Stimulated activated CD4-positive, alpha-beta T cell treated with anti-CD3 and anti-CD28 coated beads, Interleukin-4, amount 100 ng/mL, for 1 hour (primary cell): ENCODE data around the gene PLCB4.

Source experiments
- DNase-seq: peaks from one replicate; pipeline ENCODE4 v3.0.0-alpha.2; 2020

Gene PLCB4

DNA sequence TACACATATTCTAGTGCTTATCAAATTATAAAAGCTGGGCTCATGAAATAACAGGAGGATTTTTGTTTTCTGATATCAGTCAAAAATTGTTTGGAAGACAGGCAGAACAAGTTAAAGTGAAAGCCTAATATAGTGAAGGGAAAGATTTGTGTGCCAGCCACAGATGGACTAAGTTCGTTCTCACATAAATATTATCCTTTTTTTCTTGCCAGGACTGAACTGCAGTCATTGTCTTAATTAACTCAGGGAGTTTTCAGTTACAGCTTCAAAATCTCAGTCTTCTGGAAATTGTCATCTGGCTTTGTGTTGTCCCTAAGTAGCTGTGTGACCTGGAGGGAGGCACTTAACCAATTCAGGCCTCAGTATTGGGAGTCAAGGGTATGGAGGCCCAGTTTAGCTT, 40.7 kb downstream of the PLCB4 start:
- no peak for DNase-seq

DNA sequence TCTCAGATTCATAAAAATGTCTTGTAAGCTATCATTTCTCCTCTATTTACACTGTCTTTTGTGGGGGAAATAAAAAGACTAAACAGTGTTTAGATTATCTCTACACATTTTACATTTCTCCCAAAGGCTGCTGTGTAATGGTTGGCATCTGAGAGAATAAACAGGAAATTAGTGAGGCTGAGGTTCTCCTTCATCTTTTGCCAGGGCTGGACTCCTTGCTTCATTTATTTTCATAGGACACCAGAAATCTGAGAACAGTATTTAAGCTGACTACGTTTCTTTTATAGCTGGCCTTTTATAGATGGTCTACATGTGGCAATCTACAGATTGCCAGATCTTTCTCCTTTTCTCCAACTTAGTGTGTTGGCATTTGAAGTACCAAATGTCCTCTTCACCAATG, 41.5 kb downstream of the PLCB4 start:
- no peak for DNase-seq

DNA sequence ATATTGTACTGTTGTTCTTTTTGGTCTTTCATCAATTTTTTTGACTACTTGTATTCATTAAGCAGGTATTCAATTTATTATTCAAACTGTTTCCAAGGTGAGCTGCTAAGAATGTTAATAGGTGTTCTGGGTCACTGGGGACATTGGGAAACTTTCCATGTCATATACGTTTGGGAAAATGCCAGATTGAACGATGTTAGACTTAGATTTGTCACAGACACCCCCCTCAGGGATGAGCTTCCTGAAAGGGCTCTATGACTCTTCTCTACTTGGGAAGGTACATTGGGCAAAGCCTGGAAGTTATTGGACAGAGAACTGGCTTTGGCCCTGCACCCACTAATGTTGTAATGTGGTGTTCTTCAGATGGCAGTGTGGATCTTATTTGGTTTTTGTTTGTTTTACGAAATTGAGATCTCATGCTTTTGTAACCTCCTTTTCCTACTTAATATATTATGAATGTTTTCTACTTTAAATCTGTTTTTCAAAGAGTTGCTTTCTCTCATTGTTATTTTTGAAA, 42.1 kb downstream of the PLCB4 start:
- no peak for DNase-seq

DNA sequence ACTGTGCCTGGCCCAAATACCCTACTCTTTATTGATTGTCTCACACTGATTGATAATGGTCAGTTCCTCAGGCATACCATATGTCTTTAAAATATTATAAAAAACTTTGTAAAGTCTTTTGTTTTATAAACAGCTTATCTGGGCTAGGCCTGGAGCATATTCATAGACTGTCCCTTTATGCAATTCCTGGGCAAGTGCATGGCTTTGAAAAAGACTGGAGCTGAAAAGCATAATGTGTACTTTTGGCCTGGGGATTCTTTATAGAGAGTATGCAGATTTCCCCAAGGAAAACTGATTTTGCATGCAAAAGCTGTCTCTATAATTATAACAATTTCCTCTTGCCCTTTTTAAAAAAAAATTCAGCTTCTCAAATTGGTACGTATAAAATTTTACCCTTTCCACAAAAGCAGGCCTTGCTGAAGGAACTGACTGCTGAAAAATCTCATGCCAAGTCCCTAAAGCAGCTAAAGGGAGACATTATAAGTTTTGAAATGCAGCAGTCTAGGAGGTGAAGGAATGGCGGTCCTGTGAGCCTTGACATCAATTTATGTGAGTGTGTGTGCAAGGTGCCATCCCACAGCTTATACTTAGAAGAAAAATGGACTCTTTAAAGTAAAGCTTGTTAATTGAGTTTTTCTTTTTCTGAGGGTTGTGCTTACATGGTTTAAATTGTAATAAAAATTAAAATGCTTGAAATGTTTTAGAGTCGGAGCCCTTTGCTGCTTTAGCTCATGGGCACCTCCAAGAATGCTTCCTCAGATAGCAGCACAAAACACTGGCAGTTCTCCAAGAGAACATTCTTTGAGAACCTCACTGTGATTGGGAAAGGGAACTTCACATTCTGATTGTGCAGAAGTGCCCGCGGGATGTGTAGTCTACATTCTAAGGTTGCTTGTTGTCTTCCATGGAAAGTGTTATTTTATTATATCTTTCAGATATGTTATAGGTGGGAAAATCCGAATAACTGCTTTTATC, 43.9 kb downstream of the PLCB4 start:
- DNase-seq: no peak

DNA sequence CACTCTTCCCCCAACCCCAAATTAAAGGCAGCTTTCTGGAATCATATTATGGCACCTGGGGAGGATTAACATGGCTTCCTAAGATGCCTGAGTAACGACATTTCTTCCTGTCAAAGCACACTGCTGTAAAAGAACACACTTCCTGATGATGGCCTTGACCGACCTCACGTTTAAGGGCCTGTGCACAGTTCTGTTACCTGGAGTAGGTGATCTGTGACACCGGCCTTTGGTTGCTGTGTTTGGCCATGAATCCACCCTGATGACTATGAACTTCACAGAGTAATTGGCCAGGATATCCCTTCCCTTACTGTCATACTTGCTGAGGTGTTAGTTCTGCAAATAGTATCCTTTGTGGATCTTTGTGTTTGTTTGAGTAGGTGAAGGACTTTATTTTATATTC, 45.8 kb downstream of the PLCB4 start:
- DNase-seq: no peak

DNA sequence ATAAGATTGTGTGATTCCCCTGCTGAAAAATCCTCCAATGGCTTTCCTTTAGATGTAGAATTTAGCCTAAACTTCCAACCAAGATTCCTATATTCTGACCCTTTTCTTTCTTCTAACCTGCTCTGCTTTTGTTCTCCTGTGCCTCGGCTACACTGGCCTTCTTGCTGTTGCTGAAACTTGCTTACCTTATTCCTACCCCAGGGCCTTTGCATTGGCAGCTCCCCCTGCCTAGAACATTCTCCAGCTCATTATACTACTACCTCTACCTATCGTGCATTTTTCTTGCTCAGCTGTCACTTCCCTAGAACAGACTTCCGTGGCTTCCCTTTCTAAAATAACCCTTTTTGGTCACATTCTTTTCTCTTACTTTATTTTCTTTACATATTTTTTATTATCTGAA, 48.7 kb downstream of the PLCB4 start:
- no peak for DNase-seq

DNA sequence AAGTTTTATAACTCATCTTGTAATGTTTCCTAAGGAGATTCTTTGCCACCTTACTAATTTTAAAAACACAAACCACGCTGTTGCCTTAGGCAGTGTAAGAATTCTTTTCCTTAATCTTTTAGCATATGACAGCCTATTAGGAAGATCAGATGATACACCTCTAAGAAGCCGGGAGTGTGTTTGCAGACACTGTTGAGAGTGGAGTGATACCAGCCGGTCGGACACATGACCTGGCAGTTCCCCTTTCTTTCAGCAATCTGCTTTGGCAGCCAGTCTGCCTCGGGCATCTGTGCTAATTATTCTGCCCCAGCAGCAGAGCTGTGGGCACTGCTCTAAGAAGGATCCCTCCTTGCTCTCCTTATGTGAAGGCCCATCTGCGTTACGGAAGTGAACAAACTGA, 50.9 kb downstream of the PLCB4 start:
- DNase-seq: no peak

DNA sequence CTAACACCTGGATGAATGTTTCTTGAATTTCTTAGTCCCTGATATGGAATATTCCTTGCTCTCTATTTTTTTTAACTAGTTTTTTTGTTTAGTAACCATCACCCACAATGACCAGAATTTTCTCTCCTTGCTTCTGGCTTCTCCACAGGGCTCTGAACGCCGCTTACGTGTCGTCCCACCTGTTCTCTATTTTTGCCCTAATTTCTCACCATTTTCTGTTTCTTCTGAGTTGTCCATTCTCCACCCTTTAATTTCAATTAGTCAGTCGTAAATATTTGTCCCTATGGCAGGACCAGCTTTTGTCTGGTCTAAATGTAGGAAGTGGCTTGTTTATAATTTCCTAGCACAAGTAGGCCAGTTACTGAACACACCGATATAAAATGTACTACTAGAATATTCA, 52.3 kb downstream of the PLCB4 start:
- no peak for DNase-seq

DNA sequence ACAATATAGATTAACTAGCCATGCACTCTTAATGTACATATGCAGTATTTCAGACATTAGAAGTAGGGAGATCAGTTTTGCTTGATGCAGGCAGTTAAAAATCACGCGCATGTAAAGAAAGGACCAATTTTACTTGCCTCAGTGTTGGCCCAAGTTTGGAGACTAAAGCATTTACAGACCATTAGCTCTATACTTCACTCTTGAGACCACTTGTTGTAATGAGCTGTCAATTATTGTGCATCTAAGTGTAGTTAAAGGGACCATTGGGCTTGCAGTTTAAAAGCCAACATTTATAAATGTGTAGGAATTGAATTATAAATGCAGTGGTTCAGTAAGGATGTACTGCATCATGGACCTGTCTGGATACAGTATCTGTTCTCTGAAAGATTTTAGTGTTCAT, 53.7 kb downstream of the PLCB4 start:
- no peak for DNase-seq

DNA sequence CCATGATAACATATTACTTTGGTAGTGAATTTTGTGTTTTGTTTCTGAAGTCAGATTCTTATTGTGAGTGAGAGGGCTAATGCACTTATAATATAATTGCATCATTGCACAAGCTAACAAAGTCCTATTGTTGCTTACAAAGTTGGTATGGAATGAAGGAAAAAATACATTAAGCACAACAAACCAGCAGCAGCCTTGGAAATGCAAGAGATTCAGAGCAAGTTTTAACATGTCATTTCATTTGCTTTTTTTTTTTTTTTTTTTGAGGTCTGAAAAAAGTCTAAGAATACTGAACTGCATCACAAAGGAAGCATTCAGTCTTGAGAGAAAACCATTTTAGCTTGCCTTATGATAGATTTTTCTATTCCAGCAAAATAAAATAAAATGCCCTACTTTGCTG, 57.6 kb downstream of the PLCB4 start:
- DNase-seq: no peak

DNA sequence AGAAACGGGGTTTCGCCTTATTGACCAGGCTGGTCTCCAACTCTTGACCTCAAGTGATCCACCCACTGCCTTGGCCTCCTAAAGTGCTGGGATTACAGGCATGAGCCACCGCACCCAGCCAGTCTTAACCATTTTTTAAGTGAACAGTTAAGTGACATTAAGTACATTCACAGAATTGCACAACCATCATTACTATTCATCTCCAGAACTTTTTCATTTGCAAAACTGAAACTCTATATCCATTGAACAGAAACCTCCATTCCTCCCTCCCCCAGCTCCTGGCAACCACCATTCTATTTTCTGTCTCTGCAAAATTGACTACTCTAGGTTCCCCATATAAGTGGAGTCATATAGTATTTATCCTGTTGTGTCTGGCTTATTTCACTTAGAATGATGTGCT, 59.7 kb downstream of the PLCB4 start:
- DNase-seq: no peak

DNA sequence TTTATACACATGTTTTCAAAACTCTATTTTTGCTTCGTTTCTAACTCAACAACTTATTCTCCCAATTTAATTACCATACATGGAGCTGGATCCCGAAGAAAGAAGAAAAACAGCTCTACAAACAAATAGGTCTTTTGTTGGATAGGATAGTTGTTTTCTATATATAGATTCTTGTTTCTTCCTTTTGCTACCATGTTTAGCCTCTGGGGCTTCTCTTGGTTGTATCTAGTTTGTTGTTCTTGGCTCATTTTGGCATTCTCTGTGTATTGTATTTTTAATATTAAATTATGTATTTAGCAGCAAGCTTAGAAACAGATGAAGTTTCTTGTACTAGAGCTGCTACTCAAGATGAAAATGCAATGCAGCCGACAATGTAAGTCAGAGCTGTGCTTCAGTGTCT, 60.9 kb downstream of the PLCB4 start:
- no peak for DNase-seq

DNA sequence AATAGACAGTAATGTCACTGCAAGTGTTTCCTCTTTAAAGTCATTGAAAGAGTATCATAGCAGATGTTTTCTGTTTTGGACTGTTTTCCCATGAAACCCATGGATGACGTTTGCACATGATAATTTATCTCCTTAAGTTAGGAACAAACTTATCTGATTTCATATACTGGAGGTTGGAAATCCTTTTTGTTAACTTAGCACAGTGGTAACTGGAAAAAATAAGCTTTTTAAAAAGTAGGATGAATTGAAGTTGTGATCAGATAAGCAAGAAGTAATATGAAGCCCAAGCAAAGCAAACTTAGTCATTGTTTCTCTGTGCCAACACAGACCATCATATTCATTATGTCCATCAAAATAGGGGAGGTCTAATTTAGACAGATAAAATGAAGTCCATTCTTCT, 61.6 kb downstream of the PLCB4 start:
- no peak for DNase-seq

DNA sequence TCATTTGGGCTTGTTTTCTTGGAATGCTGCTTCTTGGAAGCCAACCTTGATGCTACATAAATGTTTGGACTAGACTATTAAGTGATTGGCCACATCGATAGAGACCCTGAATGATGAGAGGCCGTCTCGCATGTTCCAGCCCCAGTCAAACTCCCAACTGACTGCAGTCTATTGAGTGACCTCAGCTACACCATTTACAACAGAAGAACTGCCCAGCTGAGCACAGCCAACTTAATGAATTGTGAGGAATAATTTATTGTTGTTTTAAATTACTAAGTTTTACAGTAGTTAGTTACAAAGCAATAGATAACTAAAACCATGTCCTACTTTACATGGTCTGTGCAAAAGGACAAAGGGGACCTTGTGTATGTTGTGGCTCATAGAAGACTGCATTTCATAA, 63.0 kb downstream of the PLCB4 start:
- no peak for DNase-seq

DNA sequence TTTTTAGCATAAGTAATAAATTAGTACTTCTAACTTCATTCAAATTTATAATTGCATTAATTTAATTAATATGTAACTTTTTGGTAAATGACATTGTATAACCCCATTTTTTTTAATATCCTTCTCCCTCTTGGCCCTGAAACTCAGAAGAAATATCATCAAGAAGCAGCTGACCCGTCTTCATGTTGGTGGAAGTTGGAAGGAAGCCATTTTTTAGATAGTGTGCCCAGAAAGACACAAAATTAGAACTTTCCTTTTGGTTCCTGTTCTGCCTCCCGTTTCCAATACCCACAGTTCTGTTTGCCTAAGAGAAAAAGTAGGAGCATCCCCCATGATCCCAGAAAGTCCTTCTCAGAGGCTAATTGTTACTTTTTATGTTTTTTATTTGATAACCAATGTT, 65.5 kb downstream of the PLCB4 start:
- no peak for DNase-seq

DNA sequence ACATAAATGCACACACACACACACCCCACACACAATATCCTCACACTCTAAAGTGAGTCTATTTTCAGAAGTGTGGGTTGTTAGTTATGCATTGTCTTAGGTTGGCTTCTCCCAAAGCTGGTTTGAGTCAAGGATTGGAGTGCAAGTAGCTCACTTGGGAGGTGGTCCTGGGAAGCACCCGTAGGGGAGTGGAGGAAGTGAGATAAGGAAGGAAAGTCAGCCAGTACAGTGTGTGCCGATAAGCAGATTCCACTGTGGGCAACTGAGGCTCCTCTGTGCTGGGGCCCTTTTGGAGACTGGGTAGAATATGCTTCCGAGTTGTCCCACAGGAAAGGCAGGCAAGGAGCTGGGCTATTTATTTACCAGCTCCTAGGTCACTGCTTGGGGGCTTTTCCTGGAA, 67.2 kb downstream of the PLCB4 start:
- DNase-seq: no peak

DNA sequence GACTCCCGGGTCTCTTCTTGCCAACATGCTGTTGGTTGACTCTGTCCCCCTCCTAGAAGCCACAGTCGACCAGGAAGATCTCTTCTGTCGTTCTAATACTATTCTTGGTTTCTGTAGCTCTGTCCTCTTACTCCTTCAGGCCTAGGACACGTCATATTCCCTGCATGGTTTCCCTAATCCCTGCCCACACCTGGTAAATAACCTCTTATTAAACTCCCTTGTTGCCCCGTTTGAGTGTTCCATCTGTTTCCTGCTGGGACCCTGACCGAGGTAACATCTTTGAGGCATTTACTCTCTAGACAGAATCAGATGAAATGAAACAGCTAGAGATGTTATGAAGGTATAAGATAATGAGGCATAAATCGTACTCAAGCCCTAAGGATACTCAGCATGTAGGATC, 68.1 kb downstream of the PLCB4 start:
- no peak for DNase-seq

DNA sequence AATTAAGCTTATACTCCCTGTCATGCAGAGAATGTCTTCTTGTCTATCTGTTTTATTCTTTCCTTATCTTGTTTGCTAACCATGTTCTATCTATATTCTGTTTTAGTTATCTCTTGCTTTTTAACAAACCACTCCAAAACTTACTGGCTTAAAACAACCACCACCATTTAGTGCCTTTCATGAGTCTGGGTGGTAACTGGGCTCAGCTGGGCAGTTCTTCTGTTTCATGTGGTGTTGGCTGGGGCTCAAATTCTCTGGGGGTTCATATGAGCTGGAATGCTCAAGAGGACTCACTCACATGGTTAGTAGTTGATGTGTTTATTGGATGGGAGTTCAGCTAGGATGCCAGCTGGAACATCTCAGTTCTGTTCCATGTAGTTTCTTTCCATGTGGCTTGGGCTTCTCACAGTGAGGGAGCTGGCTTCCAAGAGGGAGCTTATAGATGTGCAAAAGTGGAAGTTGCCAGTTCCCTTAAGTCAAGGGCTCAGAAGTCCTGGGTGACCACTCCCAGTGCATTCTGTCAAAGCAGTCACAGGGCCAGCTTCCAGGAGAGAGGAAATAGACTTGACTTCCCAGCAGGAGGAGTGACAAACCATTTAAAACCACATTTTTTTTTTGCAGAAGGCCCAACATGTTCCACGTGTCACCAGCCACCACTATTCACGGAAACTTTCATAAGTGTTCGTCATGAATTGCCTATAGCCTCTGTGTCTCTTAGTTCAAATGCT, 70.4 kb downstream of the PLCB4 start:
- DNase-seq: no peak

DNA sequence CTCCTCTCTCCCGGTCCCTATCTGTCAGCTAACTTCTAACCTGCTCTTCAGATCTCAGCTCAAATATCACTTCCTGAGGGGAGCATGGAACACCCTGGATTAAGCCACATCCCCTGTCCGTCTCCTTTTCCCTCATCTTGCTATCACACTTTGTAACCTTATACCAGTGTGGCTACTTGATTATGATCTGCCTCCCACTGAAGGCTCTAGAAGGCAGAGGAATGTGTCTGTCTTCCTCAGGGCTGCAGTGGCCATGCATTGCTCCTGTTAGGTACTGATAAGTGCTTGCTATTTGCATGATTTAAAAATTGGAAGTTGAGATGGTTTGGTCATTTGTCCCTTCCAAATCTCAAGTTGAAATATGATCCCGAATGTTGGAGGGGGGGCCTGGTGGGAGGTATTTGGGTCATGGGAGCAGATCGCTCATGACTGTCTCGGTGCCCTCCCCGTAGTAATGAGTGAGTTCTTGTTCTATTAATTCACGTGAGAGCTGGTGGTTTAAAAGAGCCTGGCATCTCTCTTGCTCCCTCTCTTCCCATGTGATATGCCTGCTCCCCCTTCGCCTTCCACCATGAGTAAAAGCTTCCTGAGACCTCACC, 71.4 kb downstream of the PLCB4 start:
- DNase-seq: no peak

DNA sequence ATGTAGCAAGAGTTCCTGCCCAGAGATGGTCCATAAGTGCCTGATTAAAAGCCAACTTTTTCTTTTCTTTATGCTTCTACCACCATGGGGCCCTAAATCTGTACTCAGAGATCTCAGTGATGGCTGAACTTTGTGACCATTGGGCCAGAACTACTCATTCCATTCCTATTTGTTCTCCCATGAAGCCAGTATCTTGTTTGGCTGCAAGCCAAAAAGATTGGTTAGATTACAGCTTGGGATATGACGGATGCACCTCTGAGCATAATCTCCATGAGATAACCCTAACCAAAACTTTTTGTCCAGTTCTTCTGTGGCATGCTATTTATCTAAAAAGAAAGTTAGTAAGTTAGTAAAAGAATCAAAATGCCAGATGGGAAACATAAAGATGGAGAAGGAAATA, 72.2 kb downstream of the PLCB4 start:
- DNase-seq: no peak

DNA sequence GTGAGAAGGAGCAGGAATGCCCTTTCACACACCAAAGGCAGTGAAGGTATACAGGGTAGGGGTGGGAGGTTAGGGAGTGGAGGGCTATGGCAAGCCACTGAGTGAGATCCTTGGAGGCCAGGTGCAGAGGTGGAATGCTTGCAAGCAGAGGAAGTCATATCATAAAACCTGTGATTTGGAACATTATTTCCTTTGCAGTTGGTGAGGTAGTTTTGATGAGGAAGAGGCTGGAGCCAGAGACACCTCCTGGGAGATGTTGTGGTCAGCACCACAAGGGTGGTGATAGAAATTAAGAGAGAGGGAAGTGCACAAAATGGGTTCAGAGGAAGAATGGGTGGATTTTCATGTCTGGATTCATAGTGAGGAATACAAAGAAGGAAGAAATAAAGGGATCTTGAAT, 73.0 kb downstream of the PLCB4 start:
- DNase-seq: no peak

DNA sequence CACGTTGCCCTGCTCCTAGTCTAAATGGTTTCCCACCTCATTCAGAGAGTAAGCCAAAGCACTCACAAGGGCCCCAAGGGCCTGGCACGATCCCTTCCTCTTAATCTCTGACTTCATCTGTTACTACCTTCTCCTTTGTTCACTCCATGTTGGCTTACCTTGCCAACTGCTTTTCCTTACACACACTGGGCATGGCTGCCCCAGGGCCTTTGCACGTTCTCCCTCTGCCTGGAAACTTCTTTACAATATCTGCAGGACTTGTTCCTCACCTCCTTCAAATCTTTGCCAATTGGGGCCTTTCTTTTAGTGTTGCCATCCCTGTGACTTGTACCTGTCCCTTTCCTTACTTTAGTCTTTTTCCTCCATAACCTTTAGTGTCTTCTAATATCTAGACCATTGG, 73.9 kb downstream of the PLCB4 start:
- no peak for DNase-seq

DNA sequence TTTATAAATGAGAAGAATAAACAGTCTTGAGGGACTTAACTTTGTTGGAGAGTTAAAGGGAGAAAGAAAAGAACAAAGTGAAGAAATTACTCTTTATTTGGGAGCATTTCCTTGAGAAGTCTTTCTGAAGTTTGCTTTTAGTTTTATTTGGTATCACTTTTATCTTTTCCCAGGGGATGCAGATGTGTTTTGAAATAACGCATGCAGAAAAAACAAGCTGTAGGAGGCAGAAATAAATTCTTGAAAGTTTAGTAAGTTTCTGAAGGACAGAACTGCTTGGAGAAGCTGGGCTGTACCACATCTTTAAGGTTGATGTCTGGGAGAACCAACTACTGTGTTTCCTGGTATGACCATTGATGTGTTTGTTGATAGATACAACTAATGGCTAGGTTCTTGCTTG, 75.0 kb downstream of the PLCB4 start:
- no peak for DNase-seq

DNA sequence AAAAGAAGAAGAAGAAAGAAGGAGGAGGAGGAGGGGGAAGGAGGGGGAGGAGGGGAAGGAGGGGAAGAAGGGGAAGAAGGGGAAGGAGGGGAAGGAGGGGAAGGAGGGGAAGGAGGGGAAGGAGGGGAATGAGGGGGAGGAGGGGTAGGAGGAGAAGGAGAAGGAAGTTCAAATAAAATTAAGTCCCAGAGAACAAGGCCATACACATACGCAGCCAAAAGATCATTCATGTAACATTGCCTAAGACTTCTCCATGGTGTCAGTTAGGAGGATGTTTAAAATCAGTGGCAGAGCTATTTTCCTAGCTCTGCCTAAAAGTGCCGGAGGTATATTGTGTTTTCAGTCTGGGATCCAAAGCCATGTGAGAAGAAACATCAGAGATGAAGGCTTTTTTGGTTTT, 75.8 kb downstream of the PLCB4 start:
- DNase-seq: no peak
